ENCODE data around the gene ZBP1.

- TF ChIP-seq CTCF (IDR thresholded peaks at IDR 0.05): no peak
- TF ChIP-seq POLR2A (IDR thresholded peaks at IDR 0.05): no peak
Measured at GRCh38 chr20:57620999-57621398, 773 bp upstream of the ZBP1 start.
